ENCODE measurements around the gene CDC14C.

The CDC14C gene

DNA sequence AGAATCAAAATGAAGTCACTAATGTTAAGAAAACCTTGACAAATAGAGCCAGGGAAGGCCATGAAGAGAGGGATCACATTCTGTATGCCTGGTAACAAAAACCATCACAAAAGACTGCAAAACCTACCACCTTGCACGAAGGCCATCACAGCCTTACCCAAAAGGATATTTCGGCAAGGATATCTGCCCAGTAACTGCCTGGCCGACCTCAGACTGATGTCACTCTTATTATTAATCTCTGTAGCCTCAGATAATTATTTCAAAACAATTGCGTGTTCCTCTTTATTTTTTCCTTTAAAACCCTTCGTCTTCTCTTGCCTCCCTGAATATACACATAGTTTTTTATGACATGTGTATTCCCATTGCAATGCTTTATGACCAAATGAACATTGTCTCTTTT is 52.5 kb downstream of the CDC14C start:
- DNase-seq = no peak
